Lung (tissue), 12 donors: ENCODE results near the gene CDS2. TPM values are rescaled to one million over a fixed set of nuclear protein-coding genes. Genes with fewer than 3 reads are reported as not detected.

Experiments used
- ATAC-seq: fragments of 200-7000 bp; cut with Tn5 transposase; one replicate; pipeline ENCODE4 v1.9.1; 2020; ENCODE audit warnings: moderate number of reproducible peaks; ENCODE audit not compliant: insufficient read depth, low FRiP score
- DNase-seq, 3 donors: peaks; one replicate each; pipeline ENCODE4 v3.0.0-alpha.2; 2013 to 2017
- H3K27ac ChIP-seq, 2 donors: one replicate each; pipeline ENCODE4 v1.5.1; 2013; ENCODE audit warnings: mild to moderate bottlenecking in 2 of 2, moderate library complexity in 2 of 2, control low read depth in 1 of 2, inconsistent platforms in 1 of 2, low read depth in 1 of 2, low read length in 1 of 2
- H3K27me3 ChIP-seq, 3 donors: one replicate each; pipeline ENCODE4 v1.5.1; 2013; ENCODE audit warnings: low read length in 2 of 3; ENCODE audit not compliant: control insufficient read depth in 3 of 3, insufficient read depth in 3 of 3
- H3K36me3 ChIP-seq, 4 donors: one replicate each; pipeline ENCODE4 v1.5.1; 2013; ENCODE audit warnings: low read length in 4 of 4, mild to moderate bottlenecking in 1 of 4, moderate library complexity in 1 of 4; ENCODE audit not compliant: control insufficient read depth in 4 of 4, insufficient read depth in 4 of 4
- H3K4me1 ChIP-seq, 5 donors: one replicate each; pipeline ENCODE4 v1.5.1; 2013; ENCODE audit warnings: low read length in 5 of 5, mild to moderate bottlenecking in 2 of 5, moderate library complexity in 1 of 5; ENCODE audit not compliant: control insufficient read depth in 5 of 5, insufficient read depth in 5 of 5
- H3K4me3 ChIP-seq: one replicate; pipeline ENCODE4 v1.5.1; 2013; ENCODE audit warnings: mild to moderate bottlenecking, control low read depth, moderate library complexity
- H3K9ac ChIP-seq, 2 donors: one replicate each; pipeline ENCODE4 v1.5.1; 2013; ENCODE audit warnings: low read length in 2 of 2, control low read depth in 1 of 2; ENCODE audit not compliant: insufficient read depth in 1 of 2
- H3K9me3 ChIP-seq, 4 donors: one replicate each; pipeline ENCODE4 v1.5.1; 2013; ENCODE audit warnings: low read length in 3 of 4, mild to moderate bottlenecking in 1 of 4, moderate library complexity in 1 of 4; ENCODE audit not compliant: control insufficient read depth in 4 of 4, insufficient read depth in 3 of 4
- WGBS, 2 donors: extraction: QIAGEN DNeasy Blood & Tissue Kit; methylation state at CpG; one replicate each; pipeline ENCODE4 v1.1.7; 2013; 5-methylcytosine and 5-hydroxymethylcytosine counted together
- polyA plus RNA-seq, 2 donors: library from polyadenylated mRNA; stranded (reverse); fragments of 200-250 nt; gene quantifications; one replicate each; pipeline ENCODE4 v1.2.1, GENCODE V29; 2013
- total RNA-seq, 2 donors: library from RNA; depleted of rRNA in 1 of 2; stranded (reverse); fragments of >200 nt in 1 of 2; gene quantifications; one replicate each; pipeline ENCODE4 v1.2.1, GENCODE V29; 2014 to 2021
- TF ChIP-seq, protein P1 (sequence below): IDR thresholded peaks from 2 replicates; pipeline ENCODE4 v1.5.1; 2012; ENCODE audit warnings: mild to moderate bottlenecking; ENCODE audit errors: control extremely low read depth, extremely low read depth
- donor health status: control.
- donor health status: control.
- donor health status: Bipolar disorder and iron deficiency.
- donor health status: healthy.
- donor health status: DM: yes; HTN: yes; CAD: no.

The CDS2 gene
- total and polyA plus RNA-seq, 4 donors = 15.7 to 50.8 (median 37.0) TPM

DNA sequence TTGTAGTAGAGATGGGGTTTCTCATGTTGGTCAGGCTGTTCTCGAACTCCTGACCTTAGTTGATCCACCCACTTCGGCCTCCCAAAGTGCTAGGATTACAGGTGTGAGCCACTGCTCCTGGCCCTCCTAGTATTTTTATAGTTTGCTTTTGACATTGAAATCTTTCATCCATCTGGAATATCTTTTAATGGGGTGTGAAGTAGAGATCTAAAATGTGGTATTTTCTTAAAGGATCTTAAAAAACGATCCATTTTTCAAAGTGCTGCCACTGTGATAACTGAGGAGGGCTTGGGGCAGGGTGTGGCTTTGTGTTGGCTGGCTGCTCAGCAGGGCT is 23.1 kb downstream of the CDS2 start:
- DNase-seq (no peak), ATAC-seq (no peak)
- H3K4me3 ChIP-seq = no peak overlapping the region
- TF ChIP-seq, protein P1, sequence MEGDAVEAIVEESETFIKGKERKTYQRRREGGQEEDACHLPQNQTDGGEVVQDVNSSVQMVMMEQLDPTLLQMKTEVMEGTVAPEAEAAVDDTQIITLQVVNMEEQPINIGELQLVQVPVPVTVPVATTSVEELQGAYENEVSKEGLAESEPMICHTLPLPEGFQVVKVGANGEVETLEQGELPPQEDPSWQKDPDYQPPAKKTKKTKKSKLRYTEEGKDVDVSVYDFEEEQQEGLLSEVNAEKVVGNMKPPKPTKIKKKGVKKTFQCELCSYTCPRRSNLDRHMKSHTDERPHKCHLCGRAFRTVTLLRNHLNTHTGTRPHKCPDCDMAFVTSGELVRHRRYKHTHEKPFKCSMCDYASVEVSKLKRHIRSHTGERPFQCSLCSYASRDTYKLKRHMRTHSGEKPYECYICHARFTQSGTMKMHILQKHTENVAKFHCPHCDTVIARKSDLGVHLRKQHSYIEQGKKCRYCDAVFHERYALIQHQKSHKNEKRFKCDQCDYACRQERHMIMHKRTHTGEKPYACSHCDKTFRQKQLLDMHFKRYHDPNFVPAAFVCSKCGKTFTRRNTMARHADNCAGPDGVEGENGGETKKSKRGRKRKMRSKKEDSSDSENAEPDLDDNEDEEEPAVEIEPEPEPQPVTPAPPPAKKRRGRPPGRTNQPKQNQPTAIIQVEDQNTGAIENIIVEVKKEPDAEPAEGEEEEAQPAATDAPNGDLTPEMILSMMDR = no peak
- no peak overlapping the region for H3K9ac ChIP-seq
- H3K27ac ChIP-seq = no peak overlapping the region
- H3K4me1 ChIP-seq = peaks cover 0 to 40% (median 0%) of the 10 kb centered on the region in 5 donors
- no peaks in the 10 kb centered on the region for H3K27me3 ChIP-seq
- 87 to 96% methylated on average over 3 of the region's 3 CpGs for WGBS, 2 donors
- H3K36me3 ChIP-seq = peaks cover 0 to under 1% (median 0%) of the 10 kb centered on the region in 4 donors
- H3K9me3 ChIP-seq = no peaks in the 10 kb centered on the region

DNA sequence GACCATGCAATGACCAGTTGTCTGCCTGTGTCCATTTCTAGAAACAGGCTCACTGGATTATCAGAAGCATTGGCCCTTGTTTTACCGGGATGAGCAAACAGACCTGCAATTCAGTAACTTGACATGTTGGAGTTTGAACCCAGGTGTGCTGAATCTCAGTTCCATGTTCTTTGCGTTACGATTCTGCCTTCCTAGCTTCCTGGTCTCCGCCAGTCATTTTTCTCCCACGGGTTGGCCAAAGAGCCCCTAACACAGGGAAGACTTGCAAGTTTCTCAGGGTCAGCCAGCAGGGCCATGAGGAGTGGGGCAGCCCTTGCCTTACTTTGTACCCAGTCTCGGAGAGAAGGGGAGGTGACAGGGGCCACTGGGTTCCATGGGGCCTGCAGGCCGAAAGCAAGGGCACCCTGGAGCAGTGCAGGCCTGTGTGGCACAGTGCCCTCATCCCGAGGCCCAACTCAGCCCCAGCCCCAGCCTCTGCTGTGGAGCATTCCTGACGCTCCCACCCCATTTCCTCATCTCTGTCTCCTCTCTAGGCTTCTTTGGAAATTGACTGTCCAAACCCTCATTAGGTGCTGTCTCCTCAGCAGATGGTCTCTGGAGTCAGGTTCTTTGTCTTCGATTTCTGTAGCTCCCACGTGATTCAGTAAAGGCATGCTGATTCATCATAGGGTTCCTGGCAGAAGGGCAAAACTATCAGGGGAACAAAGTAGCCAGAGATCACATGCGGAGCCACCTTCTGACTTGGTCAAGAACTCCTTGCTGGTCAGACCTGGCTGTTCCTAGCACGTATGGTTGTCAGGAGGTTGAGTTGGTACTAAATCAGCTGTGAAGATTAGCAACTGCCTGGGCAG is 23.6 kb downstream of the CDS2 start:
- H3K27ac ChIP-seq = peak overlapping the region in 1 of 2 donors; percentile 43
- 78 to 87% methylated on average over 13 of the region's 13 CpGs for WGBS, 2 donors
- peaks cover 0 to 40% (median 0%) of the 10 kb centered on the region in 5 donors for H3K4me1 ChIP-seq
- no peak for ATAC-seq
- H3K27me3 ChIP-seq = no peaks in the 10 kb centered on the region
- no peak for DNase-seq
- H3K36me3 ChIP-seq = no peaks in the 10 kb centered on the region
- H3K9me3 ChIP-seq = no peaks in the 10 kb centered on the region
- no peak overlapping the region for H3K4me3 ChIP-seq
- TF ChIP-seq, protein P1 = no peak
- H3K9ac ChIP-seq = no peak overlapping the region

DNA sequence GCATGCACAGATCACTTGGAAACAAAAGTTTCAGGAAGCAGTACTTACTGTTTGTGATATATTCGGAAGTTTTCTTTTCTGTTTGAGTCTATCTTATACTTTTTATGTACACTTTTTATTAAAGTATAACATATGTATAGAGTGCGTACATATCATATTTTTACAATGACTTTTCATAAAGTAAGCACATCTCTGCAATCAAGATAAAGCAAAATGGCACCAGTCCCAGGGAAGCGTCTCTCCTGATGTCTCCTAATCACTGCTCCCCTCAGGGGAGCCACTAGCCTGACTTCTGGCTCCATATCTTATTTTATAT is 26.3 kb downstream of the CDS2 start:
- no peak overlapping the region for H3K27ac ChIP-seq
- 95 to 96% methylated on average over 3 of the region's 3 CpGs for WGBS, 2 donors
- H3K4me1 ChIP-seq = peaks cover 0 to 49% (median 0%) of the 10 kb centered on the region in 5 donors
- DNase-seq (no peak), ATAC-seq (no peak)
- H3K9ac ChIP-seq = no peak overlapping the region
- no peak overlapping the region for H3K4me3 ChIP-seq
- TF ChIP-seq, protein P1 = no peak
- no peaks in the 10 kb centered on the region for H3K36me3 ChIP-seq
- no peaks in the 10 kb centered on the region for H3K27me3 ChIP-seq
- no peaks in the 10 kb centered on the region for H3K9me3 ChIP-seq
